Fibroblast of peridontal ligament (primary cell): ENCODE measurements around the gene GPR179.
"Not testable (repeated sequence)": the region's sequence is repeated elsewhere in the genome, so short reads cannot be mapped to it uniquely, and the experiment has no call there.

Source experiments
- DNase-seq: peaks from one replicate; pipeline ENCODE4 v3.0.0-alpha.2; 2010; ENCODE audit errors: extremely low read depth

GPR179 gene

DNA sequence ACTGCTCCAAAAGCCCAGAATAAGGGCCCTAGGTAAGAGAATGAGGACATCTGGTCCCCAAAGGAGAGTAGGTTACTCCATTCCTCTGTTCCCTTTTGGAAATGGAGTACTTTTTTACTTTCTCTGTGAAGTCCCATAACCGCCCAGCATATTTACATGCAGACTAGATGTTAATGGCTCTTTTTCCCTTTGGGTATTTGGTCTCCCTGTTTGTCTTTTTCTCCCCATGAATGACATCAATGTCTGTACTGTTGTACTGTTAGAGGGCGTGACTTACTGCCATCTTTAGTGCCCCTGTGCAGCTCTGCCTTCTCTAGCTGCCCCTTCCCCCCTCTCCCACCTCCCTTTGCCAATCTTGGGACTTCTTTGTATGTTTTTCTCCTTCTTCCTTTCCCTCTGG, 19.0 kb downstream of the GPR179 start:
- DNase-seq = no peak

- no peak for DNase-seq
These were observed 19.5 kb downstream of the GPR179 start for GRCh38 chr17:38324141-38324697.

DNA sequence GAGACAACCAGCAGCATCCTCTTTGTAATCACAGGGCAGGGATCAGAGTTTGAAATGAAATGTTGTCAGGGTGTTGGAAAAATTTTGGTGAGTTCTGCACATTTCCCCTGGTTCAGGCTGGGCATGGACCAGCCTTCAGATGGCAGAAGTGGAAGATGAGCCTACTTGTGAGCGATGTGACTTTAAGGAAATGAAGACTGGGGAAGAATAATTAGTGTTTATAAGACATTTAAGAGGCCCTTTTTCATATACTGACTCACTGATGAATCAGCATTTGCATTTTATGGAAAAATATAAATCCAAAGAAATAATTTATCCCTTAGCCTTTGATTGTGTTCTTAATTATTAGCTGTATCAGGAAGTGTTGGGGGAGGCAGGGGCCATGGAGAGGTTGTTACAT, 20.9 kb downstream of the GPR179 start:
- DNase-seq = no peak

DNA sequence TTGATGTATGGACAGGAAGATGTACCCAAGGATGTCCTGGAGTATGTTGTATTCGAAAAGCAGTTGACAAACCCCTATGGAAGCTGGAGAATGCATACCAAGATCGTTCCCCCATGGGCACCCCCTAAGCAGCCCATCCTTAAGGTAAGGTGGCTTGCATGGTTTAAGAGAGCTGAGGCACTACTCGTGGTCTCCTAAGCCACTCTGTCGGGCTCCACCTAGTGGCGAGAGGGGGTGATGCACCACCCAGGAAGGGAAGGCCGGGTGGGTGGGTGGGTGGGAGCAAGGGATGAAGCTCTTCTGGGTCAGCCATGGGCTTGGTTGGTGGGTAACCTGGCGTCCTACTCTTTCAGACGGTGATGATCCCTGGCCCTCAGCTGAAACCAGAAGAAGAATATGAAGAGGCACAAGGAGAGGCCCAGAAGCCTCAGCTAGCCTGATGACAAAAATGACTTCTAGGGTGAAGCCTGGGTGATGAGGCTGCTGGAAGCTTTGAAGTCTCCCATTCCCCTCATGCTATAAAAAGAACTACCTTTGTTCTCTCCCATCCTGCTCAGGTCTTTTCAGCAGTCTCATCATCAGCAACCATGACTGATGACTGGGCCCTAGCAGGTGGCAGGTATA, 21.5 kb downstream of the GPR179 start:
- peak; percentile 47 for DNase-seq

- DNase-seq = no peak
These were observed 23.3 kb downstream of the GPR179 start for GRCh38 chr17:38320482-38320881.

DNA sequence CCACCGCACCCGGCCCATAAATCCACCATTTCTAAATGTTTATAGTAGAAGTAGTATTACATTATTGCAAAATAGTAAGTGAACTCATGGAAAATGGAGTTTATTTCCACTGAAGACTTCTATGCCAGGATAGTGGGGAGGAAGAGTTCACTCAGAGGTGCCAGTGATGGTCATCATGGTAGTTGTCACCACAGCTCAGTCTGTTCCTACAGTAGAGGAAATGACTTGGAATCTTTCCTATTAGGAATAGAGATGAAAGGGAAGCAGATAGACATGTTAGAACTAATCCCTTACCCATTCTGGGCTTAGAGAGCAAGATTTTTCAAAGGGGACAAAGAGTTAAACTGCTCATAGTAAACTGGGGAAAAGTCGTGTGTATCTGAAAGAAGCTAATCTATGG, 26.7 kb downstream of the GPR179 start:
- no peak for DNase-seq

DNA sequence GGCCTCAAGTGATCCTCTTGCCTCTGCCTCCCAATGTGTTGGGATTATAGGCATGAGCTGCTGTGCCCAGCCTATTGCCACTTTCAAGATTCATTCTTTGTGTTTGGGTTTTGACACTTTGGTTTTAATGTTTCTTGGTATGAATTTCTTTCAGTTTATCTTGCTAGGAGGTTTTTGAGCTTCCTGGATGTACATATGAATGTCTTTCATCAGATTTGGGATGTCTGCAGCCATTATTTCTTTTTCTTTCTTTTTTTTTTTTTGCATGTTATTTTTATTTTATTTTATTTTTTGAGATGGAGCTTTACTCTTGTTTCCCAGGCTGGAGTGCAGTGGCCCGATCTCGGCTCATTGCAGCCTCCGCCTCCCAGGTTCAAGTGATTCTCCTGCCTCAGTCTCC, 28.3 kb downstream of the GPR179 start:
- DNase-seq = no peak

DNA sequence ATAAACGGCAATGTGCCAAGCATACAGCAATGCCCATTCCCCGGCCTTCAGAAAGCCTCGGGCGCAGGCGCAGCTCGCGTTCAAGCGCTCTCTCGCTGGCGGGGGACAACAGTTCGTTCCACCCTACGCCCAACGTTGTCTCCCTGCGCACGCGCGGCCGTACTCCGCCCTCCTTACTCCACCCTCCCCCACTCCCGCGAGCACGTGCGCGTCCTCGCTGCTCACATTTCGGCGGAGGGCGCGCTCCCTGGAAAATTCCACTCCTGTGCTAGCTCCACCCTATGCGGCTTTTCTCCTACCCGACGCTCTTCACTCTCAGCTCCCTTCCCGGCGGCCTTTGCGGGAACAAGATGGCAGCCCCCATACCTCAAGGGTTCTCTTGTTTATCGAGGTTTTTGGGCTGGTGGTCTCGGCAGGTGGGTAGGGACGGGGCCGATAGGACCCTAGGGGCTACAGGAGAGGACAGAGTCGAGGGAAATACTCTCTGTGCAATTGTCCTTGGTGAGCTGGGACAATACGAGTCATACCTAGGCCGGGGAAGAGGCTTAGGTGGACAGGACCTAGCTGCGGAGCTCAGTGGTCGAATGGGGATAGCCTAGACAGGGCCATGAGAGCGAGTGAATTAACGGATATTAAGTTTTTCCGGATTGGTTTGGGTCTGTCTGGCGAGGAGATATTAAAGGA, 46.8 kb downstream of the GPR179 start, which contains the start of gene MRPL45:
TSS of gene MRPL45 (plus strand) at position 335 of the 684 bp plus-strand sequence. CDS start at position 351, 16 bp downstream.
- DNase-seq = peak; percentile 95

GRCh38 chr17:38295602-38296365, 48.0 kb downstream of the GPR179 start:
- not testable (repeated sequence) for DNase-seq

DNA sequence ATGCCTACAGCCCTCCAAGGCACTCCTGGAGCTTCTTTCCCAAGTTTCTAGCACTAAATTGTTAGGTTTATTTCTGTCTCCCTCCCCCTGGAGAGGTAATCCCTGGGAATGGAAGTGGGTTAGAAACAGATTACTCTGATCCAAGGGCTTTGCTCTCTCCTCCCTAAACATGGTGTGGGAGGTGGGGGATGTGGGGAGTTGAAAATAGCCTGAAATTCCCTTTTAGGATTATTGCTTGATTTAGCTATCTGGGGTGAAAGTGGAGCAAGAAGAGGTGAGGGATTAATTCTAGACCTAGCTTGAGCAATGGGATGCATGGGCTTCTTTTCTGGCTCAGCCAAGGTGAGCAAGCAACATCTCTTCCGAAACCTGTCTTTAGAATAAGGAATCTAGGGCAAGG, 54.0 kb downstream of the GPR179 start:
- DNase-seq = not testable (repeated sequence)

GRCh38 chr17:38288217-38288827, 55.4 kb downstream of the GPR179 start:
- DNase-seq = peak; percentile 19

GRCh38 chr17:38286501-38287091, 57.2 kb downstream of the GPR179 start:
- DNase-seq = peak; percentile 67

- not testable (repeated sequence) for DNase-seq
These were observed 57.8 kb downstream of the GPR179 start for GRCh38 chr17:38285994-38286393.
